Caco-2 (cell line): Measurements from ENCODE around the gene ACOXL. TPM values are rescaled to one million over a fixed set of nuclear protein-coding genes. Genes with fewer than 3 reads are reported as not detected.

Source experiments
- BruUV-seq: library from RNA; stranded (reverse); fragments of 400-500 nt; replicated peaks from 2 replicates; lab custom pipeline; 2021; lab: Mats Ljungman, UMichigan
- CTCF ChIA-PET: fragments of 300-600 bp; sonication (Branson Sonifier 250); formaldehyde crosslinking; loops from one replicate; lab custom pipeline; 2022; ENCODE audit warnings: antibody characterized with exemption; lab: Charles Lee
- POLR2A ChIA-PET: fragments of 300-600 bp; sonication (Branson Sonifier 250); formaldehyde crosslinking; loops from one replicate; lab custom pipeline; 2022; ENCODE audit warnings: antibody characterized with exemption; lab: Charles Lee
- DNase-seq, 2 experiments: peaks; one replicate each; pipeline versions ENCODE4 v3.0.0 to v3.0.0-alpha.2; 2020 to 2022
- H3K27me3 ChIP-seq: replicated peaks from 2 replicates; pipeline ENCODE4 v1.6.0; 2011; ENCODE audit warnings: low read length; ENCODE audit not compliant: control insufficient read depth, insufficient read depth
- H3K36me3 ChIP-seq: 2 replicates; pipeline ENCODE4 v1.5.1; 2011; ENCODE audit warnings: low read length; ENCODE audit not compliant: control insufficient read depth, insufficient read depth
- H3K4me1 ChIP-seq: fragments of 250-450 bp; sonication (Bioruptor Pico); 2 replicates; pipeline ENCODE4 v1.5.1; 2020; ENCODE audit warnings: mild to moderate bottlenecking
- H3K4me3 ChIP-seq: 2 replicates; pipeline ENCODE4 v1.5.1; 2011; ENCODE audit warnings: low read depth, mild to moderate bottlenecking, control low read depth, low read length
- H3K9me3 ChIP-seq: fragments of 250-450 bp; sonication (Bioruptor Pico); 2 replicates; pipeline ENCODE4 v1.5.1; 2020; ENCODE audit warnings: mild to moderate bottlenecking, moderate library complexity
- H3K27ac Mint-ChIP-seq: one replicate; pipeline ENCODE4 v1.8.0; 2022; ENCODE audit warnings: mixed read lengths; ENCODE audit not compliant: unreplicated experiment
- H3K27me3 Mint-ChIP-seq: one replicate; pipeline ENCODE4 v1.8.0; 2022; ENCODE audit warnings: mixed read lengths; ENCODE audit not compliant: insufficient read depth, unreplicated experiment
- H3K36me3 Mint-ChIP-seq: one replicate; pipeline ENCODE4 v1.8.0; 2022; ENCODE audit warnings: mild to moderate bottlenecking, mixed read lengths; ENCODE audit not compliant: insufficient read depth, unreplicated experiment
- H3K4me1 Mint-ChIP-seq: one replicate; pipeline ENCODE4 v1.8.0; 2022; ENCODE audit warnings: low read depth, mixed read lengths; ENCODE audit not compliant: unreplicated experiment
- H3K4me3 Mint-ChIP-seq: one replicate; pipeline ENCODE4 v1.8.0; 2022; ENCODE audit warnings: mild to moderate bottlenecking, moderate library complexity, mixed read lengths; ENCODE audit not compliant: unreplicated experiment
- H3K9me3 Mint-ChIP-seq: one replicate; pipeline ENCODE4 v1.8.0; 2022; ENCODE audit warnings: mixed read lengths; ENCODE audit not compliant: unreplicated experiment
- CTCF ChIP-seq, 2 experiments: fragments of 200-600 bp in 1 of 2; IDR thresholded peaks; 1 replicate in 1 of 2; 2 replicates in 1 of 2; pipeline versions ENCODE4 v1.5.1 to v1.8.0; 2011 to 2022; ENCODE audit warnings: antibody characterized with exemption in 1 of 2, control low read depth in 1 of 2, inconsistent platforms in 1 of 2, low read depth in 1 of 2, low read length in 1 of 2, mild to moderate bottlenecking in 1 of 2, moderate library complexity in 1 of 2; ENCODE audit not compliant: insufficient read depth in 1 of 2, severe bottlenecking in 1 of 2, unreplicated experiment in 1 of 2
- intact Hi-C: fragments of 100-400 bp; cut with micrococcal nuclease; formaldehyde crosslinking; loops from one replicate; pipeline ENCODE4 v1.10.0; 2022; ENCODE audit not compliant: unreplicated experiment
- total RNA-seq: library from RNA; stranded (reverse); gene quantifications from 2 replicates; pipeline ENCODE4 v1.2.3, GENCODE V29; 2022

ACOXL gene
- total RNA-seq, 1 experiment from 2014 or later, result 2.6 TPM

GRCh38 chr2:110957293-110957692 is 224.9 kb downstream of the ACOXL start:
- BruUV-seq, result no TSS peak
- H3K9me3 Mint-ChIP-seq, result peaks cover 5% of the 10 kb centered on the region
- Histone ChIP-seq H3K4me3 (no peak overlapping the region), H3K9me3 (no peaks in the 10 kb centered on the region; the same call in 1 of the 2 replicates), H3K27me3 (no peaks in the 10 kb centered on the region), H3K4me1 (no peaks in the 10 kb centered on the region), H3K36me3 (no peaks in the 10 kb centered on the region)
- POLR2A ChIA-PET, result no interaction called here
- TF ChIP-seq CTCF (IDR thresholded peaks at IDR 0.05; ENCODE audit: insufficient read depth in 1 of 2, low read depth in 1 of 2, low read length in 1 of 2, severe bottlenecking in 1 of 2, unreplicated experiment in 1 of 2), result no peak
- H3K27ac Mint-ChIP-seq, result no peak overlapping the region
- intact Hi-C loops, result no loop called here
- H3K36me3 Mint-ChIP-seq, result no peaks in the 10 kb centered on the region
- H3K4me1 Mint-ChIP-seq, result peaks cover 9% of the 10 kb centered on the region
- peaks cover 5% of the 10 kb centered on the region for H3K27me3 Mint-ChIP-seq
- CTCF ChIA-PET, result no interaction called here
- no peak for DNase-seq
- H3K4me3 Mint-ChIP-seq, result no peak overlapping the region

- intact Hi-C loops, result no loop called here
- H3K9me3 Mint-ChIP-seq, result peaks cover under 1% of the 10 kb centered on the region
- BruUV-seq, result no TSS peak
- H3K27me3 Mint-ChIP-seq, result peaks cover 9% of the 10 kb centered on the region
- H3K9me3 ChIP-seq, result no peaks in the 10 kb centered on the region; the same call in 1 of the 2 replicates
- no peak overlapping the region for H3K27ac Mint-ChIP-seq
- no peaks in the 10 kb centered on the region for H3K36me3 Mint-ChIP-seq
- DNase-seq, result no peak
- no peaks in the 10 kb centered on the region for H3K27me3 ChIP-seq
- H3K4me3 Mint-ChIP-seq, result no peak overlapping the region
- peaks cover 9% of the 10 kb centered on the region for H3K4me1 Mint-ChIP-seq
- ChIA-PET POLR2A (no interaction called here), CTCF (no interaction called here)
- H3K36me3 ChIP-seq, result no peaks in the 10 kb centered on the region
- no peaks in the 10 kb centered on the region for H3K4me1 ChIP-seq
- H3K4me3 ChIP-seq, result no peak overlapping the region
- no peak for TF ChIP-seq CTCF (IDR thresholded peaks at IDR 0.05; ENCODE audit: insufficient read depth in 1 of 2, low read depth in 1 of 2, low read length in 1 of 2, severe bottlenecking in 1 of 2, unreplicated experiment in 1 of 2)
Observed at GRCh38 chr2:110958346-110959119, 226.2 kb downstream of the ACOXL start.

- peaks cover 7% of the 10 kb centered on the region for H3K4me1 Mint-ChIP-seq
Observed at GRCh38 chr2:110959198-110959597, 226.8 kb downstream of the ACOXL start.

More at GRCh38 chr2:110959198-110959597, 226.8 kb downstream of the ACOXL start:
- intact Hi-C loops, result no loop called here
- TF ChIP-seq CTCF (IDR thresholded peaks at IDR 0.05; ENCODE audit: insufficient read depth in 1 of 2, low read depth in 1 of 2, low read length in 1 of 2, severe bottlenecking in 1 of 2, unreplicated experiment in 1 of 2), result no peak
- CTCF ChIA-PET, result no interaction called here
- H3K27ac Mint-ChIP-seq, result no peak overlapping the region
- Histone ChIP-seq H3K9me3 (no peaks in the 10 kb centered on the region; the same call in 1 of the 2 replicates), H3K36me3 (no peaks in the 10 kb centered on the region), H3K4me1 (no peaks in the 10 kb centered on the region), H3K27me3 (no peaks in the 10 kb centered on the region), H3K4me3 (no peak overlapping the region)
- peaks cover 8% of the 10 kb centered on the region for H3K27me3 Mint-ChIP-seq
- no peaks in the 10 kb centered on the region for H3K9me3 Mint-ChIP-seq
- DNase-seq, result no peak
- POLR2A ChIA-PET, result no interaction called here
- BruUV-seq, result no TSS peak
- H3K36me3 Mint-ChIP-seq, result no peaks in the 10 kb centered on the region
- no peak overlapping the region for H3K4me3 Mint-ChIP-seq
